ENCODE data around the gene NR1I3.

GRCh38 chr1:161189036-161189435 lies 49.0 kb downstream of the NR1I3 start:
- TF ChIP-seq POLR2A (IDR thresholded peaks at IDR 0.05): no peak
- TF ChIP-seq CTCF (IDR thresholded peaks at IDR 0.05): no peak
